ENCODE measurements around the gene UPP2. TPM values are rescaled to one million over a fixed set of nuclear protein-coding genes. Genes with fewer than 3 reads are reported as not detected.

Gene UPP2
- total and polyA plus RNA-seq, 2 donors (not counting 1 experiment from before 2014, with no cell fraction given): not detected

- no peaks in the 10 kb centered on the region for H3K4me1 Mint-ChIP-seq
- intact Hi-C loops (cut with micrococcal nuclease): no loop called here
- Histone ChIP-seq H3K27me3 (replicated peaks in 1 of 4; ENCODE audit: control extremely low read depth in 1 of 4, control insufficient read depth in 3 of 4, insufficient read depth in 4 of 4, low read length in 3 of 4) (no peaks in the 10 kb centered on the region), H3K4me1 (ENCODE audit: control insufficient read depth in 2 of 2, insufficient read depth in 2 of 2, low read length in 2 of 2) (no peaks in the 10 kb centered on the region), H3K4me3 (ENCODE audit: control extremely low read depth in 1 of 5, extremely low read depth in 1 of 5, insufficient read depth in 1 of 5, low read depth in 2 of 5, low read length in 4 of 5) (no peak overlapping the region), H3K9me3 (ENCODE audit: control extremely low read depth in 1 of 3, control insufficient read depth in 2 of 3, insufficient read depth in 1 of 3, low read length in 2 of 3) (peaks cover 0 to 3% (median 0%) of the 10 kb centered on the region in 3 donors), H3K27ac (ENCODE audit: low read length in 2 of 2) (no peak overlapping the region), H3K4me2 (replicated peaks; ENCODE audit: low read depth, low read length, poor library complexity, severe bottlenecking) (no peak overlapping the region), H3K9ac (ENCODE audit: low read length) (no peak overlapping the region), H2AFZ (ENCODE audit: insufficient read depth, low read depth, low read length, poor library complexity, severe bottlenecking) (no peak overlapping the region), H3K36me3 (replicated peaks in 1 of 2; ENCODE audit: control extremely low read depth in 1 of 2, control insufficient read depth in 1 of 2, extremely low read depth in 1 of 2, insufficient read depth in 2 of 2, low read length in 1 of 2) (no peaks in the 10 kb centered on the region), H4K20me1 (ENCODE audit: control insufficient read depth, insufficient read depth, low read length, poor library complexity, severe bottlenecking) (no peaks in the 10 kb centered on the region), H3K79me2 (ENCODE audit: control insufficient read depth, insufficient read depth, low read length) (no peaks in the 10 kb centered on the region)
- DNase-seq: no peak
- H3K27me3 Mint-ChIP-seq: peaks cover 5% of the 10 kb centered on the region
- H3K9me3 Mint-ChIP-seq (ENCODE audit: insufficient read depth): no peaks in the 10 kb centered on the region
- WGBS (ENCODE audit: insufficient coverage): 76% methylated on average over 3 of the region's 4 CpGs
- H3K27ac Mint-ChIP-seq: no peak overlapping the region
- ChIA-PET POLR2A (no interaction called here), CTCF (no interaction called here)
- TF ChIP-seq EZH2 (IDR thresholded peaks at IDR 0.05; ENCODE audit: borderline replicate concordance, insufficient read depth, low read depth, low read length, poor library complexity, severe bottlenecking) (no peak), CTCF (IDR thresholded peaks at IDR 0.05) (no peak)
- H3K4me3 Mint-ChIP-seq: no peak overlapping the region
- no peak for ATAC-seq (ENCODE audit: low read depth)
These were observed 12.1 kb downstream of the UPP2 start for GRCh38 chr2:158113741-158114295.

- WGBS (ENCODE audit: insufficient coverage): no CpG with 5 or more reads among the region's 2 CpGs
- H3K9me3 Mint-ChIP-seq (ENCODE audit: insufficient read depth): no peaks in the 10 kb centered on the region
- CTCF ChIA-PET: no interaction called here
- no peak overlapping the region for H3K27ac Mint-ChIP-seq
- Histone ChIP-seq H2AFZ (ENCODE audit: insufficient read depth, low read depth, low read length, poor library complexity, severe bottlenecking) (no peak overlapping the region), H3K4me2 (replicated peaks; ENCODE audit: low read depth, low read length, poor library complexity, severe bottlenecking) (no peak overlapping the region), H3K27ac (ENCODE audit: low read length in 2 of 2) (no peak overlapping the region), H3K9ac (ENCODE audit: low read length) (no peak overlapping the region), H3K79me2 (ENCODE audit: control insufficient read depth, insufficient read depth, low read length) (no peaks in the 10 kb centered on the region), H3K36me3 (replicated peaks in 1 of 2; ENCODE audit: control extremely low read depth in 1 of 2, control insufficient read depth in 1 of 2, extremely low read depth in 1 of 2, insufficient read depth in 2 of 2, low read length in 1 of 2) (no peaks in the 10 kb centered on the region), H4K20me1 (ENCODE audit: control insufficient read depth, insufficient read depth, low read length, poor library complexity, severe bottlenecking) (no peaks in the 10 kb centered on the region), H3K27me3 (replicated peaks in 1 of 4; ENCODE audit: control extremely low read depth in 1 of 4, control insufficient read depth in 3 of 4, insufficient read depth in 4 of 4, low read length in 3 of 4) (no peaks in the 10 kb centered on the region), H3K4me1 (ENCODE audit: control insufficient read depth in 2 of 2, insufficient read depth in 2 of 2, low read length in 2 of 2) (no peaks in the 10 kb centered on the region), H3K9me3 (ENCODE audit: control extremely low read depth in 1 of 3, control insufficient read depth in 2 of 3, insufficient read depth in 1 of 3, low read length in 2 of 3) (peaks cover 0 to 3% (median 0%) of the 10 kb centered on the region in 3 donors), H3K4me3 (ENCODE audit: control extremely low read depth in 1 of 5, extremely low read depth in 1 of 5, insufficient read depth in 1 of 5, low read depth in 2 of 5, low read length in 4 of 5) (no peak overlapping the region)
- no peaks in the 10 kb centered on the region for H3K4me1 Mint-ChIP-seq
- no peak for DNase-seq
- intact Hi-C loops (cut with micrococcal nuclease): no loop called here
- peaks cover 5% of the 10 kb centered on the region for H3K27me3 Mint-ChIP-seq
- POLR2A ChIA-PET: no interaction called here
- H3K4me3 Mint-ChIP-seq: no peak overlapping the region
- TF ChIP-seq CTCF (IDR thresholded peaks at IDR 0.05) (no peak), EZH2 (IDR thresholded peaks at IDR 0.05; ENCODE audit: borderline replicate concordance, insufficient read depth, low read depth, low read length, poor library complexity, severe bottlenecking) (no peak)
- ATAC-seq (ENCODE audit: low read depth): no peak
These were observed 12.8 kb downstream of the UPP2 start for GRCh38 chr2:158114516-158114915.
